Daoy (cell line): Measurements from ENCODE around the gene PCK2. TPM values are rescaled to one million over a fixed set of nuclear protein-coding genes. Genes with fewer than 3 reads are reported as not detected.
A peak's percentile ranks its signal among the peaks of the same experiment; 100 is the strongest.
"Not testable (repeated sequence)": the region's sequence is repeated elsewhere in the genome, so short reads cannot be mapped to it uniquely, and the experiment has no call there.

Source experiments
- DNase-seq: peaks from one replicate; pipeline ENCODE4 v3.0.0-alpha.2; 2015; ENCODE audit warnings: low read depth
- total RNA-seq: library from RNA; depleted of rRNA; stranded (reverse); fragments of >200 nt; shearing (Covaris generic); gene quantifications from 2 replicates; pipeline ENCODE4 v1.2.3, GENCODE V29; 2014; rRNA removed

The PCK2 gene
- total RNA-seq: 6.6 and 12.6 TPM in 2 replicates

GRCh38 chr14:24093901-24094840 is at the start of gene PCK2:
Gene PCK2 (plus strand): TSS chr14:24094311. CDS start chr14:24094406, 95 bp downstream.
- DNase-seq: peak; percentile 96

- not testable (repeated sequence) for DNase-seq
Measured at GRCh38 chr14:24049002-24049401, 45.1 kb upstream of the PCK2 start.

- DNase-seq: not testable (repeated sequence)
Measured at GRCh38 chr14:24050753-24051152, 43.4 kb upstream of the PCK2 start.

GRCh38 chr14:24051176-24051788 is 42.8 kb upstream of the PCK2 start:
- DNase-seq: no peak

GRCh38 chr14:24051789-24052655 is 42.1 kb upstream of the PCK2 start, which contains the start of gene CARMIL3:
Gene CARMIL3 (plus strand): TSS chr14:24052009. CDS start chr14:24052154, 145 bp downstream.
- DNase-seq: peak; percentile 75

- DNase-seq: peak; percentile 52
Measured at GRCh38 chr14:24052656-24053547, 41.2 kb upstream of the PCK2 start.

- DNase-seq: no peak
Measured at GRCh38 chr14:24053548-24054323, 40.4 kb upstream of the PCK2 start.

- DNase-seq: no peak
Measured at GRCh38 chr14:24054324-24054641, 39.8 kb upstream of the PCK2 start.

GRCh38 chr14:24054646-24055045 is 39.5 kb upstream of the PCK2 start:
- DNase-seq: no peak

- DNase-seq: no peak
Measured at GRCh38 chr14:24055971-24056799, 37.9 kb upstream of the PCK2 start.

- no peak for DNase-seq
Measured at GRCh38 chr14:24056800-24057184, 37.3 kb upstream of the PCK2 start.

GRCh38 chr14:24057271-24057670 is 36.8 kb upstream of the PCK2 start:
- DNase-seq: no peak

GRCh38 chr14:24057867-24058259 is 36.2 kb upstream of the PCK2 start:
- no peak for DNase-seq

- DNase-seq: peak; percentile 76
Measured at GRCh38 chr14:24058260-24058950, 35.7 kb upstream of the PCK2 start.

- no peak for DNase-seq
Measured at GRCh38 chr14:24058951-24059475, 35.1 kb upstream of the PCK2 start.

- DNase-seq: no peak
Measured at GRCh38 chr14:24059841-24060388, 34.2 kb upstream of the PCK2 start.

GRCh38 chr14:24060443-24060842 is 33.7 kb upstream of the PCK2 start:
- DNase-seq: no peak
